Measurements from ENCODE around the gene SLC35E1.
"Not testable (repeated sequence)": the region's sequence is repeated elsewhere in the genome, so short reads cannot be mapped to it uniquely, and the experiment has no call there.

DNA sequence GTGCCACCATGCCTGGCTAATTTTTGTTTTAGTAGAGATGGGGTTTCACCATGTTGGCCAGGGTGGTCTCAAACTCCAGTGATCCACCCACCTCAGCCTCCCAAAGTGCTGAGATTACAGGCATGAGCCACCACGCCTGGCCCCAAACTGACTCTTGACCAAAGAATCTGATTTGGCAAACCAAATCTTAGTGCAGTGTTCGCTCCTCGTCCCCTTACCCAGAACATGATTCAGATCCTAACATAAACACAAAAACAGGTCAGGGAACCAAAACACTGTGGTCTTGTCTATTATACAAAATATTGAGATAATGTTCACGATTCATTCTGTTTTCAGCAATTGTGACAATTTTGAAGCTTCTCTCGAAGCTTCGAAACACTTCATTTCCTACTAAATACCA lies 20.3 kb downstream of the SLC35E1 start:
- TF ChIP-seq EZH2 (IDR thresholded peaks at IDR 0.05; ENCODE audit: low read length, unreplicated experiment) = not testable (repeated sequence)
- TF ChIP-seq, protein P1, sequence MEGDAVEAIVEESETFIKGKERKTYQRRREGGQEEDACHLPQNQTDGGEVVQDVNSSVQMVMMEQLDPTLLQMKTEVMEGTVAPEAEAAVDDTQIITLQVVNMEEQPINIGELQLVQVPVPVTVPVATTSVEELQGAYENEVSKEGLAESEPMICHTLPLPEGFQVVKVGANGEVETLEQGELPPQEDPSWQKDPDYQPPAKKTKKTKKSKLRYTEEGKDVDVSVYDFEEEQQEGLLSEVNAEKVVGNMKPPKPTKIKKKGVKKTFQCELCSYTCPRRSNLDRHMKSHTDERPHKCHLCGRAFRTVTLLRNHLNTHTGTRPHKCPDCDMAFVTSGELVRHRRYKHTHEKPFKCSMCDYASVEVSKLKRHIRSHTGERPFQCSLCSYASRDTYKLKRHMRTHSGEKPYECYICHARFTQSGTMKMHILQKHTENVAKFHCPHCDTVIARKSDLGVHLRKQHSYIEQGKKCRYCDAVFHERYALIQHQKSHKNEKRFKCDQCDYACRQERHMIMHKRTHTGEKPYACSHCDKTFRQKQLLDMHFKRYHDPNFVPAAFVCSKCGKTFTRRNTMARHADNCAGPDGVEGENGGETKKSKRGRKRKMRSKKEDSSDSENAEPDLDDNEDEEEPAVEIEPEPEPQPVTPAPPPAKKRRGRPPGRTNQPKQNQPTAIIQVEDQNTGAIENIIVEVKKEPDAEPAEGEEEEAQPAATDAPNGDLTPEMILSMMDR (conservative IDR thresholded peaks at IDR 0.05; ENCODE audit: low read depth, low read length) = not testable (repeated sequence)

All from PC-3 (cell line).